Natural killer cell treated with Interleukin-12 subunit alpha and Interleukin-12 subunit beta and Interleukin-15 and Interleukin-18, amount 100 ng/mL, for 72 hours (primary cell): Measurements from ENCODE around the gene TSC22D3. TPM values are rescaled to one million over a fixed set of nuclear protein-coding genes. Genes with fewer than 3 reads are reported as not detected.
"Not testable (repeated sequence)": the region's sequence is repeated elsewhere in the genome, so short reads cannot be mapped to it uniquely, and the experiment has no call there.

Experiments
- ATAC-seq, 2 donors: fragments of 150-1000 bp; cut with Tn5 transposase in 1 of 2; sonication (Bioruptor Pico), chemical (Tn5 transposase) in 1 of 2; 2 replicates each; pipeline ENCODE4 v1.10.0; 2021
- DNase-seq: peaks from one replicate; pipeline ENCODE4 v3.0.0; 2022; ENCODE audit warnings: low spot score
- H3K27ac Mint-ChIP-seq, 2 donors: 1 replicate in 1 of 2; 2 replicates in 1 of 2; pipeline ENCODE4 v1.8.0; 2022; ENCODE audit warnings: mixed read lengths in 2 of 2, mild to moderate bottlenecking in 1 of 2, moderate library complexity in 1 of 2
- H3K27me3 Mint-ChIP-seq, 2 donors: 1 replicate in 1 of 2; 2 replicates in 1 of 2; pipeline ENCODE4 v1.8.0; 2022; ENCODE audit warnings: mixed read lengths in 2 of 2
- H3K36me3 Mint-ChIP-seq: one replicate; pipeline ENCODE4 v1.8.0; 2022; ENCODE audit warnings: mixed read lengths
- H3K4me1 Mint-ChIP-seq, 2 donors: 1 replicate in 1 of 2; 2 replicates in 1 of 2; pipeline ENCODE4 v1.8.0; 2022; ENCODE audit warnings: low read depth in 2 of 2, mixed read lengths in 2 of 2, mild to moderate bottlenecking in 1 of 2
- H3K4me3 Mint-ChIP-seq: one replicate; pipeline ENCODE4 v1.8.0; 2022; ENCODE audit warnings: mixed read lengths
- H3K9me3 Mint-ChIP-seq: 2 replicates; pipeline ENCODE4 v1.8.0; 2022; ENCODE audit warnings: mixed read lengths
- total RNA-seq, 2 donors: library from RNA; stranded (reverse); gene quantifications; one replicate each; pipeline ENCODE4 v1.2.3, GENCODE V29; 2022

TSC22D3 gene
- total RNA-seq, 2 donors from 2014 or later, result 8.6 to 20.3 TPM

DNA sequence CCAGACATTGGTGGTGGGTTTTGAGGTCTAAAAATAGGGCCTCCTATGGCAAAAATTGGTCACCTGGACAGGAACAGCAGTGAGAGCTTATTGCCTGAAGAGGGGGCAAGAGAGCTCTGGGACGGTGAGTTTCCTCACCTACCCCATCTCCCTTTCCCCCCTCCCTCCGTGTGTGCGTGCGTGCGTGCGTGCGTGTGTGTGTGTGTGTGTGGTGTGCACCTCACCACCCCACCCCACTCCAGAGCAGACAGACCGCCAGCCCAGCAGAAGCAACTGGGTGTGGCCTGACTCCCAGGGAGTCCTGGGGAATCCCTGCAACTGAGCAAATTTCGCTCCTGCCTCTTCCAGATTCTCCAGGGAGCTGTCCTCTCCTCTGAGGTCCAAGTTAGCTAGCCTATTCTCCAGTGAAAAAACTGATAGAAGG is 102.6 kb downstream of the TSC22D3 start:
- ATAC-seq (peak; percentile 73 to 76), DNase-seq (peak; percentile 66)
- Mint-ChIP-seq H3K4me1 (peaks cover 24 to 35% of the 10 kb centered on the region in 2 donors), H3K27me3 (peaks cover 0 to 11% of the 10 kb centered on the region in 2 donors), H3K36me3 (no peaks in the 10 kb centered on the region), H3K4me3 (peak overlapping the region; percentile 75), H3K9me3 (no peaks in the 10 kb centered on the region), H3K27ac (peak overlapping the region; percentile 62 to 69)

DNA sequence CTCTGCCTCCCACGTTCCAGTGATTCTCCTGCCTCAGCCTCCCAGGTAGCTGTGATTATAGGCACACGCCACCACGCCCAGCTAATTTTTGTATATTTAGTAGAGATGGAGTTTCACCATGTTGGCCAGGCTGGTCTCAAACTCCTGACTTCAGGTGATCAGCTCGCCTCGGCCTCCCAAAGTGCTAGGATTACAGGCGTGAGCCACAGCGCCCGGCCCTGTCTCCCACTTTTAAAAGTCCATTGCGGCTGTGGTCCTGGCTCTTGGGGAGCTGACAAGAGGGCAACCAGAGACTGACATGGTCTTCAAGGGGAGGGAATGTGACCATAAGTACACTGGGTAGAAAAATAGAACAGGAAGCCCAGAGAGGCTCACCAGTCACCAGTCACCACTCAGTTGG is 104.3 kb downstream of the TSC22D3 start:
- DNase-seq, H3K27ac Mint-ChIP-seq, H3K4me3 Mint-ChIP-seq, H3K9me3 Mint-ChIP-seq, H3K36me3 Mint-ChIP-seq, ATAC-seq: not testable (repeated sequence)
- H3K4me1 Mint-ChIP-seq, result peaks cover 24 to 27% of the 10 kb centered on the region in 2 donors
- peaks cover 0 to 23% of the 10 kb centered on the region in 2 donors for H3K27me3 Mint-ChIP-seq

DNA sequence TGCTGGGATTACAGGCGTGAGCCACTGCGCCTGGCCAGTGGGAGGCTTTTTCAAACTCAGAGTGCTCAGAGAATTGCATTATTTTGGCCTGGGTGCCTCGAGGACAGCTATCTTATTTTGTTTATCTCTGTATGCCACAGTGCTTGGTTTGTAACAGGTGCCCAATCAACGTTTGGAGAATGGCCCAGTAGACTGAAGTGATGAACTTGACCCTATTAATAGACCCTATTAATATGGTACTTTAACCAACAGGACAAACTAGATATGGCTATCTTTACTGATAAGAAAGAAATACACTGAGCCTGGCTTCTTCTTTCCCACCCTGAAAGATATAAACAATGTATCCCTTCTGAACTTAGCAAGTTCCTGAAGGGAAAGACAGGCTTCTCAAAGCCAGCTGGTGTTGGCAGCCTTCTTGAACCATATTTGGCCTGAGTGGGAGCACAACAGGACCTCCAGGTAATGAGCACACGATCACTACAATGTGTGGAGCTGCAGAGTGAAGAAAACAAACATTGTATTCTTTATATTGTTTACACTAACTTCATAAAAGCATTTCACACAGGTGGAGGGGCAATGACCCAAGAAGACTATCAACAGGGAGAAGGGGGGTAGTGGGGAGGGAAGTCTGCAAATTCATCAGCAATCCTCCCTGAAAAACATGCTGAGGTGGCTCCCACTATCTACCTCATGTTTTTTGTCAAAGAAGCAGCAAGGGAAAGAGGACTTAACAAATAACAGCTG is 105.5 kb downstream of the TSC22D3 start:
- ATAC-seq (no peak), DNase-seq (no peak)
- Mint-ChIP-seq H3K27me3 (peaks cover 0 to 18% of the 10 kb centered on the region in 2 donors), H3K36me3 (no peaks in the 10 kb centered on the region), H3K27ac (no peak overlapping the region), H3K4me1 (peaks cover 17 to 18% of the 10 kb centered on the region in 2 donors), H3K4me3 (no peak overlapping the region), H3K9me3 (no peaks in the 10 kb centered on the region)

DNA sequence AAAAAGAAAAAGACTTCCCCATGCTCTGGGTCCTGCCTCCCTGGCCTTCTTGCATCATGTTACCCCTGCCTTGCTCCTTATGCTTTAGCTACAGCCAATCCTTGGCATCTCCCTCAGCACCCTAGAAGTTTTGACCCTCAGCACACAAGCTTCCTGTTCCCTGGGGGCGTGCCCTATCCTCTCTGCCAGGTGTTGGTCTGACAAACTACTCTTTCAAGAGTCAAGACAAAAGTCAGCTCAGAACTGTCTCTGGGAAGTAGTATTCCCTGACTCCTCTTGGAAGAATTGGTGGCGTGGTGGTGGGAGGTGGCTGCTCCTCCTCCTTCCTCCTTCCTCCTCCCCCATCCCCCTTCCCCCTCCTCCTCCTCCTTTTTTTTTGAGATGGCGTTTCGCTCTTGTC is 106.3 kb downstream of the TSC22D3 start:
- Mint-ChIP-seq H3K27ac (no peak overlapping the region), H3K4me3 (no peak overlapping the region), H3K4me1 (peaks cover 9 to 10% of the 10 kb centered on the region in 2 donors), H3K9me3 (no peaks in the 10 kb centered on the region), H3K27me3 (peaks cover 0 to 12% of the 10 kb centered on the region in 2 donors), H3K36me3 (no peaks in the 10 kb centered on the region)
- ATAC-seq, result no peak
- no peak for DNase-seq

DNA sequence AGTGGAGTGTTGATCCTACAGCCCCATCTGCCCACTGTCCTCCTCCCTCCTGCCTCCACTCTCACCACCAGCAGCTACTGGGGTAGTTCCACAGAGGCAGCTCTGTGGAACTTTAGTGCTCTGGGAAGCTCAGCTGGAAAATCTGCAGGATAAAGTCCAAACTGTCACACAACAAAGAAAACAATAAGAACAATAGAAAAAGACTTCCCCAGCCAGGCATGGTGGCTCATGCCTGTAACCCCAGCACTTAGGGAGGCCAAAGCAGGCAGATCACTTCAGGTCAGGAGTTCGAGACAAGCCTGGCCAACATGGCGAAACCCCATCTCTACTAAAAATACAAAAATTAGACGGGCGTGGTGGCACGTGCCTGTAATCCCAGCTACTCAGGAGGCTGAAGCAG is 106.9 kb downstream of the TSC22D3 start:
- H3K36me3 Mint-ChIP-seq, H3K27ac Mint-ChIP-seq, H3K4me3 Mint-ChIP-seq, H3K4me1 Mint-ChIP-seq, ATAC-seq, DNase-seq, H3K9me3 Mint-ChIP-seq: not testable (repeated sequence)
- H3K27me3 Mint-ChIP-seq, result peaks cover 0 to 12% of the 10 kb centered on the region in 2 donors

DNA sequence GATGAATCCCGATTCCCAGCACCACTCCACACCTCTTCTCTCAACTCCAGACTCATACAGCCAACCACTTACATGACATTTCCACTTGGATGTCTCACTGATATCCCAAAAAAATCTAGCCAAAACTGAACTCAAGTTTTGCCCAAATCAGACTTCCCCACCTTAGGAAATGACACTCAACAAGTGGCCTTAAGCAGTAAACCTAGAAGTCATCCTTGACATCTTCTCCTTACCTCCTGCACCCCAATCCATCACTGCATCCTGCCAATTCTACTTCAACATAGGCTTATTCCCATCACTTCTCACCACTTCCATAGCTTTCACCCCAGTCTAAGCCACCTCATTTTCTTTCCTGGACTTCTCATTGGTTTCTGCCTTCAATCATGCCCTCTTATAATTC is 108.2 kb downstream of the TSC22D3 start:
- Mint-ChIP-seq H3K4me1 (no peaks in the 10 kb centered on the region), H3K9me3 (no peaks in the 10 kb centered on the region), H3K4me3 (no peak overlapping the region), H3K27me3 (peaks cover 0 to 12% of the 10 kb centered on the region in 2 donors), H3K27ac (no peak overlapping the region), H3K36me3 (no peaks in the 10 kb centered on the region)
- ATAC-seq, result no peak
- DNase-seq, result no peak

DNA sequence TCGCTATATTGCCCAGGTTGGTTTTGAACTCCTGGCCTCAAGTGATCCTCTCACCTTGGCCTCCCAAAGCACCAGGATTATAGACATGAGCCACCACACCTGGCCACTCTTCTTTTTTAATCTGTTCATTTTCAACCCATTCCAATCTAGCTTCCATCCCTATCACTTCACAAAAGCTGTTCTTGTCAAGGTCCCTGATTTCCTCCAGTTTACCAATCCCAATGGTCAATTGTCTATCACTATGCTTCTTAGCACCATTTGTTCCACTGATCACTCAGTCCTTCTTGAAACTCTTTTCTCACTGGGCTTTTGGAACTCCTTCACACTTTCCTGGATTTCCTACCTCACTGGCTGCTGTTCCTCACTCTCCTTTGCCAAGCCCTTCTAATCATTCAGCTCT is 108.7 kb downstream of the TSC22D3 start:
- H3K4me3 Mint-ChIP-seq, result no peak overlapping the region
- DNase-seq, result no peak
- no peak for ATAC-seq
- no peaks in the 10 kb centered on the region for H3K36me3 Mint-ChIP-seq
- no peaks in the 10 kb centered on the region for H3K9me3 Mint-ChIP-seq
- H3K27me3 Mint-ChIP-seq, result peaks cover 0 to 12% of the 10 kb centered on the region in 2 donors
- H3K4me1 Mint-ChIP-seq, result no peaks in the 10 kb centered on the region
- H3K27ac Mint-ChIP-seq, result no peak overlapping the region

Other genes with a start within 250 kb of the TSC22D3 start
- gene PRPS1, start 147.3 kb downstream of the TSC22D3 start, total RNA-seq, result 100 to 1,000 TPM in 1 of 2 donors, 10 to 100 TPM in 1; 59.2 to 104 TPM
- not detected for gene NCBP2L, start 1.9 kb upstream of the TSC22D3 start, total RNA-seq
- gene MID2, start 50.1 kb upstream of the TSC22D3 start, total RNA-seq, result 1 to 10 TPM in 1 of 2 donors, under 1 TPM in 1; 0.74 to 2.0 TPM
- gene TEX13B, start 206.6 kb upstream of the TSC22D3 start, total RNA-seq, result not detected